Kidney epithelial cell (primary cell): ENCODE data around the gene HS6ST3. TPM values are rescaled to one million over a fixed set of nuclear protein-coding genes. Genes with fewer than 3 reads are reported as not detected.
A peak's percentile ranks its signal among the peaks of the same experiment; 100 is the strongest.
"Not testable (repeated sequence)": the region's sequence is repeated elsewhere in the genome, so short reads cannot be mapped to it uniquely, and the experiment has no call there.

Source experiments
- DNase-seq: peaks from one replicate; pipeline ENCODE4 v3.0.0-alpha.2; 2010; ENCODE audit warnings: low read depth
- H3K27me3 ChIP-seq: 2 replicates; pipeline ENCODE4 v1.6.0; 2011; ENCODE audit warnings: low read length; ENCODE audit not compliant: control insufficient read depth, insufficient read depth
- H3K36me3 ChIP-seq: 2 replicates; pipeline ENCODE4 v1.5.1; 2011; ENCODE audit warnings: low read length; ENCODE audit not compliant: control insufficient read depth, insufficient read depth
- H3K4me3 ChIP-seq: 2 replicates; pipeline ENCODE4 v1.5.1; 2011; ENCODE audit warnings: low read depth, mild to moderate bottlenecking, control low read depth, low read length
- CTCF ChIP-seq: IDR thresholded peaks from 2 replicates; pipeline ENCODE4 v1.5.1; 2011; ENCODE audit warnings: mild to moderate bottlenecking, moderate library complexity, low read length, control low read depth, inconsistent platforms; ENCODE audit not compliant: insufficient read depth, poor library complexity, severe bottlenecking
- total RNA-seq: library from RNA; depleted of rRNA; stranded (reverse); fragments of >200 nt; gene quantifications from 2 replicates; pipeline ENCODE4 v1.2.3, GENCODE V29; 2015

The HS6ST3 gene
- total RNA-seq, 1 donor from 2014 or later = 0.38 TPM

GRCh38 chr13:96090240-96091101 is 564 bp downstream of the HS6ST3 start:
- Histone ChIP-seq H3K27me3 (peaks cover 32% of the 10 kb centered on the region), H3K4me3 (peak overlapping the region; percentile 57), H3K36me3 (no peaks in the 10 kb centered on the region)
- TF ChIP-seq CTCF = no peak
- DNase-seq = no peak

GRCh38 chr13:96091164-96092117 is 1.5 kb downstream of the HS6ST3 start:
- DNase-seq = no peak
- peak overlapping the region; percentile 2 for H3K4me3 ChIP-seq

GRCh38 chr13:96093296-96094006 is 3.5 kb downstream of the HS6ST3 start:
- Histone ChIP-seq H3K36me3 (no peaks in the 10 kb centered on the region), H3K4me3 (no peak overlapping the region), H3K27me3 (peaks cover 29% of the 10 kb centered on the region)
- DNase-seq = no peak
- no peak for TF ChIP-seq CTCF

More at GRCh38 chr13:96091164-96092117, 1.5 kb downstream of the HS6ST3 start:
- no peak for TF ChIP-seq CTCF
- H3K36me3 ChIP-seq = no peaks in the 10 kb centered on the region
- H3K27me3 ChIP-seq = peaks cover 32% of the 10 kb centered on the region

- DNase-seq = no peak
- no peaks in the 10 kb centered on the region for H3K36me3 ChIP-seq
- no peak overlapping the region for H3K4me3 ChIP-seq
- TF ChIP-seq CTCF = no peak
- H3K27me3 ChIP-seq = no peaks in the 10 kb centered on the region
These were observed 10.7 kb downstream of the HS6ST3 start for GRCh38 chr13:96100457-96101220.

- no peak for TF ChIP-seq CTCF
- Histone ChIP-seq H3K36me3 (no peaks in the 10 kb centered on the region), H3K27me3 (no peaks in the 10 kb centered on the region), H3K4me3 (no peak overlapping the region)
- no peak for DNase-seq
These were observed 14.6 kb downstream of the HS6ST3 start for GRCh38 chr13:96104516-96104915.

GRCh38 chr13:96108072-96108471 is 18.2 kb downstream of the HS6ST3 start:
- not testable (repeated sequence) for DNase-seq, H3K27me3 ChIP-seq, H3K4me3 ChIP-seq, H3K36me3 ChIP-seq
